ENCODE measurements around the gene SUMO2. TPM values are rescaled to one million over a fixed set of nuclear protein-coding genes. Genes with fewer than 3 reads are reported as not detected.
"Not testable (repeated sequence)": the region's sequence is repeated elsewhere in the genome, so short reads cannot be mapped to it uniquely, and the experiment has no call there.

Gene SUMO2
- total RNA-seq, 1 experiment from 2014 or later = 675 TPM

DNA sequence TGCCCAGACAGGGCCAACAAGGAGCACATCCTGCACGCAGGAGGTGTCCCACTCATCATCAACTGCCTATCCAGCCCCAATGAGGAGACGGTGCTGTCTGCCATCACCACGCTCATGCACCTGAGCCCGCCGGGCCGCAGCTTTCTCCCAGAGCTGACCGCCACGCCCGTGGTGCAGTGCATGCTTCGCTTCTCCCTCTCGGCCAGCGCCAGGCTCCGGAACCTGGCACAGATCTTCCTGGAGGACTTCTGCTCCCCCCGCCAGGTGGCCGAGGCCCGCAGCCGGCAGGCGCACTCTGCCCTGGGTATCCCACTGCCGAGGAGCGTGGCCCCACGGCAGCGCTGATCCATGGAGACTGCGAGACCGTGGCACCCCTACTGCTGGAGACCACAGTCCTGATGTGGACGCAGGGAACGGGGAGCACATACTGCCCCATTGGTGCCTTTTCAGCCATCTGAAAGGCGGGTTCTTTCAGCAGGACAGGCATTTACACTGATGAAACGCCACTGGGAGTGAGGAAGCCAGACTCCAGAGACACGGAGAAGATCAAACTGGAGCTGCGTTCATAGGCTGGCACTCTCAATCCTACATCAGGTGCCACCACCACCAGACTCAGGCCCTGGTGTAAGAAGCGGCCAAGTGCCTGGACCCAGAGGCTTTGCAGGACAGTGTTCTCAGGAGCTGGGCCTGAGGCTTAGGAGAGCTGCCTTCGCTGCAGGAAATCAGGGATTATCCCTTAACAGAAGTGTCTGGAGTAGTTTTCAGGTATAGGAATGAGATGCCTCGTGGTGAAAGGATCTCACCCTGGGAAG, 53.9 kb downstream of the SUMO2 start:
- H3K36me3 Mint-ChIP-seq (ENCODE audit: insufficient read depth, unreplicated experiment) = peaks cover 72% of the 10 kb centered on the region
- H3K27me3 Mint-ChIP-seq (ENCODE audit: insufficient read depth, unreplicated experiment) = no peaks in the 10 kb centered on the region
- CTCF ChIA-PET = interaction anchor here (0.8 to 3.7 kb wide), 2 partner anchors 15 to 16 kb away, joined by 5 to 30 read pairs; no protein-coding TSS in a partner anchor
- POLR2A ChIA-PET = interaction anchor here (0.5 kb wide), 1 partner anchor 101 kb away, joined by 3 read pairs; no protein-coding TSS in a partner anchor
- H3K9me3 Mint-ChIP-seq (ENCODE audit: unreplicated experiment) = no peaks in the 10 kb centered on the region
- peak overlapping the region; percentile 93 for H3K4me3 Mint-ChIP-seq (ENCODE audit: unreplicated experiment)
- no TSS peak for BruUV-seq (replicated peaks)
- intact Hi-C loops (cut with micrococcal nuclease; ENCODE audit: unreplicated experiment) = no loop called here
- Histone ChIP-seq H3K4me1 (peaks cover 28% of the 10 kb centered on the region), H3K4me3 (ENCODE audit: low read depth, low read length) (no peak overlapping the region), H3K36me3 (ENCODE audit: control insufficient read depth, insufficient read depth, low read length) (peaks cover 4% of the 10 kb centered on the region), H3K27me3 (replicated peaks; ENCODE audit: control insufficient read depth, insufficient read depth, low read length) (no peaks in the 10 kb centered on the region), H3K9me3 (no peaks in the 10 kb centered on the region)
- peaks cover 25% of the 10 kb centered on the region for H3K4me1 Mint-ChIP-seq (ENCODE audit: low read depth, unreplicated experiment)
- TF ChIP-seq, protein P1, sequence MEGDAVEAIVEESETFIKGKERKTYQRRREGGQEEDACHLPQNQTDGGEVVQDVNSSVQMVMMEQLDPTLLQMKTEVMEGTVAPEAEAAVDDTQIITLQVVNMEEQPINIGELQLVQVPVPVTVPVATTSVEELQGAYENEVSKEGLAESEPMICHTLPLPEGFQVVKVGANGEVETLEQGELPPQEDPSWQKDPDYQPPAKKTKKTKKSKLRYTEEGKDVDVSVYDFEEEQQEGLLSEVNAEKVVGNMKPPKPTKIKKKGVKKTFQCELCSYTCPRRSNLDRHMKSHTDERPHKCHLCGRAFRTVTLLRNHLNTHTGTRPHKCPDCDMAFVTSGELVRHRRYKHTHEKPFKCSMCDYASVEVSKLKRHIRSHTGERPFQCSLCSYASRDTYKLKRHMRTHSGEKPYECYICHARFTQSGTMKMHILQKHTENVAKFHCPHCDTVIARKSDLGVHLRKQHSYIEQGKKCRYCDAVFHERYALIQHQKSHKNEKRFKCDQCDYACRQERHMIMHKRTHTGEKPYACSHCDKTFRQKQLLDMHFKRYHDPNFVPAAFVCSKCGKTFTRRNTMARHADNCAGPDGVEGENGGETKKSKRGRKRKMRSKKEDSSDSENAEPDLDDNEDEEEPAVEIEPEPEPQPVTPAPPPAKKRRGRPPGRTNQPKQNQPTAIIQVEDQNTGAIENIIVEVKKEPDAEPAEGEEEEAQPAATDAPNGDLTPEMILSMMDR (IDR thresholded peaks at IDR 0.05; ENCODE audit: insufficient read depth in 1 of 2, low read depth in 1 of 2, low read length in 1 of 2, severe bottlenecking in 1 of 2, unreplicated experiment in 1 of 2) = no peak
- DNase-seq = no peak
- no peak overlapping the region for H3K27ac Mint-ChIP-seq (ENCODE audit: unreplicated experiment)

DNA sequence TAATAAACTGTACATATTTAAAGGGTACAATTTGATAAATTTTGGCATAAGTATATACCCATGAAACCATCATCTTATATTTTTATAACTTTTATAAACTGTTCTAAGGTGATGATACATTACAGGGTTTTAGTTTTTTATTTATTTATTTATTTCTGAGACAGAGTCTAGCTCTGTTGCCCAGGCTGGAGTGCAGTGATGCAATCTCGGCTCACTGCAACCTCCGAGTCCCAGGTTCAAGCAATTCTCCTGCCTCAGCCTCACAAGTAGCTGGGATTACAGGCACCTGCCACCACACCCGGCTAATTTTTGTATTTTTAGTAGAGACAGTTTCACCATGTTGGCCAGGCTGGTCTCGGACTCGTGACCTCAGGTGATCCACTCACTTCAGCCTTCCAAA, 54.8 kb downstream of the SUMO2 start:
- H3K27me3 Mint-ChIP-seq (ENCODE audit: insufficient read depth, unreplicated experiment); H3K4me3 ChIP-seq (ENCODE audit: low read depth, low read length); H3K4me3 Mint-ChIP-seq (ENCODE audit: unreplicated experiment); DNase-seq; BruUV-seq (replicated peaks); intact Hi-C loops (cut with micrococcal nuclease; ENCODE audit: unreplicated experiment); H3K9me3 Mint-ChIP-seq (ENCODE audit: unreplicated experiment); H3K36me3 ChIP-seq (ENCODE audit: control insufficient read depth, insufficient read depth, low read length); H3K9me3 ChIP-seq; H3K27me3 ChIP-seq (replicated peaks; ENCODE audit: control insufficient read depth, insufficient read depth, low read length); H3K27ac Mint-ChIP-seq (ENCODE audit: unreplicated experiment); POLR2A ChIA-PET: not testable (repeated sequence)
- CTCF ChIA-PET = interaction anchor here (0.8 kb wide), 1 partner anchor 17 kb away, joined by 5 read pairs; no protein-coding TSS in a partner anchor
- peaks cover 25% of the 10 kb centered on the region for H3K4me1 Mint-ChIP-seq (ENCODE audit: low read depth, unreplicated experiment)
- H3K36me3 Mint-ChIP-seq (ENCODE audit: insufficient read depth, unreplicated experiment) = peaks cover 65% of the 10 kb centered on the region
- peaks cover 25% of the 10 kb centered on the region for H3K4me1 ChIP-seq

DNA sequence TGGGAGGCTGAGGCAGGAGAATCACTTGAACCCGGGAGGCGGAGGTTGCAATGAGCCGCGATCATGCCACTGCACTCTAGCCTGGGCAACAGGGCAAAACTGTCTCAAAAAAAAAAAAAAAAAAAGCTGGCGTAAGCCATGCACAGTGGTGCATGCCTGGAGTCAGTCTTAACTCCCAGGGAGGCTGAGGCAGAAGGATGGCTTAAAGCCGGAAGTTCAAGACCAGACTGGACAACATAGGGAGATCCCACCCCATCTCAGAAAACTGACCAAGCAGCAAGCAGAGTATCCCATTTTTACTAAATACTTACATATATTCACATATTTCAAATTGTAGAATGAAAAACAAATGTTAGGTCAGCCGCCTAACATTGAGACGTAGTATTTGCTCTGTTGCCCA, 55.8 kb downstream of the SUMO2 start:
- Histone ChIP-seq H3K4me1 (peaks cover 20% of the 10 kb centered on the region), H3K27me3 (replicated peaks; ENCODE audit: control insufficient read depth, insufficient read depth, low read length) (no peaks in the 10 kb centered on the region), H3K36me3 (ENCODE audit: control insufficient read depth, insufficient read depth, low read length) (peaks cover 4% of the 10 kb centered on the region), H3K9me3 (no peaks in the 10 kb centered on the region), H3K4me3 (ENCODE audit: low read depth, low read length) (no peak overlapping the region)
- intact Hi-C loops (cut with micrococcal nuclease; ENCODE audit: unreplicated experiment) = no loop called here
- ChIA-PET CTCF (interaction anchor here (0.6 to 1.7 kb wide), 2 partner anchors 13 to 41 kb away, joined by 3 to 5 read pairs; no protein-coding TSS in a partner anchor), POLR2A (interaction anchor here (0.6 kb wide), 1 partner anchor 118 kb away, joined by 3 read pairs; no protein-coding TSS in a partner anchor)
- no peak overlapping the region for H3K27ac Mint-ChIP-seq (ENCODE audit: unreplicated experiment)
- BruUV-seq (replicated peaks) = no TSS peak
- TF ChIP-seq, protein P1 (IDR thresholded peaks at IDR 0.05; ENCODE audit: insufficient read depth in 1 of 2, low read depth in 1 of 2, low read length in 1 of 2, severe bottlenecking in 1 of 2, unreplicated experiment in 1 of 2) = no peak
- no peak overlapping the region for H3K4me3 Mint-ChIP-seq (ENCODE audit: unreplicated experiment)
- no peaks in the 10 kb centered on the region for H3K27me3 Mint-ChIP-seq (ENCODE audit: insufficient read depth, unreplicated experiment)
- H3K9me3 Mint-ChIP-seq (ENCODE audit: unreplicated experiment) = no peaks in the 10 kb centered on the region
- H3K36me3 Mint-ChIP-seq (ENCODE audit: insufficient read depth, unreplicated experiment) = peaks cover 60% of the 10 kb centered on the region
- DNase-seq = no peak
- peaks cover 25% of the 10 kb centered on the region for H3K4me1 Mint-ChIP-seq (ENCODE audit: low read depth, unreplicated experiment)
